Natural killer cell (primary cell): Measurements from ENCODE around the gene HABP2. TPM values are rescaled to one million over a fixed set of nuclear protein-coding genes. Genes with fewer than 3 reads are reported as not detected.

Source experiments
- ATAC-seq, 3 donors: fragments of 150-1000 bp in 2 of 3; fragments of 200-7000 bp in 1 of 3; cut with Tn5 transposase; 1 replicate in 1 of 3; 2 replicates in 2 of 3; pipeline ENCODE4 v1.10.0; 2021; ENCODE audit warnings: mild to moderate bottlenecking in 2 of 3, moderate library complexity in 2 of 3
- DNase-seq, 2 donors: peaks; one replicate each; pipeline versions ENCODE4 v3.0.0 to v3.0.0-alpha.2; 2013 to 2021; ENCODE audit warnings: mixed read lengths in 1 of 2
- H3K27ac ChIP-seq: one replicate; pipeline ENCODE4 v1.5.1; 2013; ENCODE audit warnings: mild to moderate bottlenecking, low read length
- H3K27me3 ChIP-seq: one replicate; pipeline ENCODE4 v1.6.1; 2013; ENCODE audit warnings: low read length; ENCODE audit not compliant: control insufficient read depth, insufficient read depth
- H3K36me3 ChIP-seq: one replicate; pipeline ENCODE4 v1.6.1; 2013; ENCODE audit warnings: low read length; ENCODE audit not compliant: control insufficient read depth, insufficient read depth
- H3K4me1 ChIP-seq: one replicate; pipeline ENCODE4 v1.6.1; 2013; ENCODE audit warnings: low read length; ENCODE audit not compliant: control insufficient read depth, insufficient read depth
- H3K4me3 ChIP-seq: one replicate; pipeline ENCODE4 v1.5.1; 2013; ENCODE audit warnings: low read length
- H3K9me3 ChIP-seq: one replicate; pipeline ENCODE4 v1.6.1; 2013; ENCODE audit warnings: low read length; ENCODE audit not compliant: control insufficient read depth, insufficient read depth
- H3K27ac Mint-ChIP-seq, 2 donors: one replicate each; pipeline ENCODE4 v1.8.0; 2022; ENCODE audit warnings: mild to moderate bottlenecking in 2 of 2, mixed read lengths in 2 of 2, moderate library complexity in 1 of 2
- H3K27me3 Mint-ChIP-seq, 2 donors: one replicate each; pipeline ENCODE4 v1.8.0; 2022; ENCODE audit warnings: low read depth in 2 of 2, mixed read lengths in 2 of 2
- H3K36me3 Mint-ChIP-seq: one replicate; pipeline ENCODE4 v1.8.0; 2022; ENCODE audit warnings: mixed read lengths
- H3K4me1 Mint-ChIP-seq, 2 donors: one replicate each; pipeline ENCODE4 v1.8.0; 2022; ENCODE audit warnings: mixed read lengths in 2 of 2
- H3K4me3 Mint-ChIP-seq: one replicate; pipeline ENCODE4 v1.8.0; 2022; ENCODE audit warnings: mild to moderate bottlenecking, moderate library complexity, mixed read lengths
- H3K9me3 Mint-ChIP-seq, 2 donors: one replicate each; pipeline ENCODE4 v1.8.0; 2022; ENCODE audit warnings: mixed read lengths in 2 of 2
- WGBS: methylation state at CpG from one replicate; pipeline ENCODE4 v1.1.7; 2013; ENCODE audit warnings: missing lambda C conversion rate; ENCODE audit not compliant: insufficient coverage; 5-methylcytosine and 5-hydroxymethylcytosine counted together
- intact Hi-C: fragments of 100-400 bp; cut with micrococcal nuclease; formaldehyde crosslinking; loops from one replicate; pipeline ENCODE4 v1.14.2; 2022
- total RNA-seq, 4 donors: library from RNA; stranded (reverse); fragments of 120-200 nt in 1 of 4; gene quantifications; one replicate each; pipeline versions ENCODE4 v1.2.3 to v1.2.4, GENCODE V29; 2013 to 2022
- TF ChIP-seq, protein P1 (sequence below): fragments of 200-600 bp; IDR thresholded peaks from one replicate; pipeline ENCODE4 v1.8.0; 2022; ENCODE audit warnings: antibody characterized with exemption

Gene HABP2
- total RNA-seq, 3 donors from 2014 or later (not counting 1 experiment from before 2014, with no cell fraction given): not detected

DNA sequence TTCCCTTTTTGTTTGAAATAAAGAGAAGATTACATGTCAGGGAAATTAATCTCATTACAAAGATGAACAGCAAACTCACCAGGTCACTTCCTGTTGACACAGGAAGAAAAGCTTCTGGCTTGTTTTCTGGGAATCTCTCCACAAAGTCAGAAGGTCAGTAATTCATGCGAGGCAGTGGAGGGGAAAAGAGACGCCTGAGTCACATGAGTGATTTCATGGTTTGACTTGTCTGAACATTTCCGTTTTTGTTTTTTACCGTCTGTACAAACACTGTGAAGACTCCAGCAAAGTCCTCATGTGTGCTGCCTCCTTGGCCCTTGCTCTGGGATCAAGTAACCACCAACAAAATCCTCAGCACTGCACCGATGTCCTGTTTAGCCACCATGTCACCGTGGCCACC, 2.5 kb upstream of the HABP2 start:
- no peaks in the 10 kb centered on the region for H3K4me1 ChIP-seq
- no peak overlapping the region for H3K4me3 ChIP-seq
- Mint-ChIP-seq H3K36me3 (no peaks in the 10 kb centered on the region), H3K4me3 (no peak overlapping the region), H3K9me3 (no peaks in the 10 kb centered on the region), H3K27ac (no peak overlapping the region), H3K27me3 (peaks cover 7 to 19% of the 10 kb centered on the region in 2 donors), H3K4me1 (no peaks in the 10 kb centered on the region)
- TF ChIP-seq, protein P1, sequence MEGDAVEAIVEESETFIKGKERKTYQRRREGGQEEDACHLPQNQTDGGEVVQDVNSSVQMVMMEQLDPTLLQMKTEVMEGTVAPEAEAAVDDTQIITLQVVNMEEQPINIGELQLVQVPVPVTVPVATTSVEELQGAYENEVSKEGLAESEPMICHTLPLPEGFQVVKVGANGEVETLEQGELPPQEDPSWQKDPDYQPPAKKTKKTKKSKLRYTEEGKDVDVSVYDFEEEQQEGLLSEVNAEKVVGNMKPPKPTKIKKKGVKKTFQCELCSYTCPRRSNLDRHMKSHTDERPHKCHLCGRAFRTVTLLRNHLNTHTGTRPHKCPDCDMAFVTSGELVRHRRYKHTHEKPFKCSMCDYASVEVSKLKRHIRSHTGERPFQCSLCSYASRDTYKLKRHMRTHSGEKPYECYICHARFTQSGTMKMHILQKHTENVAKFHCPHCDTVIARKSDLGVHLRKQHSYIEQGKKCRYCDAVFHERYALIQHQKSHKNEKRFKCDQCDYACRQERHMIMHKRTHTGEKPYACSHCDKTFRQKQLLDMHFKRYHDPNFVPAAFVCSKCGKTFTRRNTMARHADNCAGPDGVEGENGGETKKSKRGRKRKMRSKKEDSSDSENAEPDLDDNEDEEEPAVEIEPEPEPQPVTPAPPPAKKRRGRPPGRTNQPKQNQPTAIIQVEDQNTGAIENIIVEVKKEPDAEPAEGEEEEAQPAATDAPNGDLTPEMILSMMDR: no peak
- no peak for DNase-seq
- no peak overlapping the region for H3K27ac ChIP-seq
- intact Hi-C loops: no loop called here
- whole genome bisulfite sequencing: 72% methylated on average over 6 of the region's 6 CpGs
- no peak for ATAC-seq
- no peaks in the 10 kb centered on the region for H3K36me3 ChIP-seq
- H3K9me3 ChIP-seq: no peaks in the 10 kb centered on the region
- no peaks in the 10 kb centered on the region for H3K27me3 ChIP-seq

DNA sequence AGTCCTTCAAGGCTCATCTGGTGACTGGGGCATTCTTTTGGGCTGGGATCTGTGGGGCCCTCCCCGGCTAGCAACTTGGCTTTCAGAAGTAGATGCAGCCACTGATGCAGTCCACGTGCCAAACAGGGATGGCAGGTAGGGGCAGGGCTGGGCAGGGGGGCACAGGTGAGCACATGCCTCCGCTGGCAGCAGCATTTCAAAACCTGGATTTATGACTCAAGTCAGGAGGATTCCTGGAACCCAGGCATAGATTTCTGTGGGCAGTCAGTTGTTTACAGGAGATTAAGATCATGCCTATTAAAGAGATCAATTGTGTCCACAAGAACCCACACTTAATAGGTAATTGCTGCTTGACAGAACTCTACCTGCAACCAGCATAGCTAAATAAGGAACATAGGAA, 839 bp upstream of the HABP2 start:
- Histone ChIP-seq H3K36me3 (no peaks in the 10 kb centered on the region), H3K27me3 (no peaks in the 10 kb centered on the region), H3K4me1 (no peaks in the 10 kb centered on the region), H3K9me3 (no peaks in the 10 kb centered on the region), H3K4me3 (no peak overlapping the region), H3K27ac (no peak overlapping the region)
- Mint-ChIP-seq H3K4me3 (no peak overlapping the region), H3K9me3 (no peaks in the 10 kb centered on the region), H3K27ac (no peak overlapping the region), H3K27me3 (peaks cover 10 to 17% of the 10 kb centered on the region in 2 donors), H3K36me3 (no peaks in the 10 kb centered on the region), H3K4me1 (no peaks in the 10 kb centered on the region)
- no peak for DNase-seq
- TF ChIP-seq, protein P1: no peak
- intact Hi-C loops: no loop called here
- 88% methylated on average over 3 of the region's 3 CpGs for WGBS
- ATAC-seq: no peak

DNA sequence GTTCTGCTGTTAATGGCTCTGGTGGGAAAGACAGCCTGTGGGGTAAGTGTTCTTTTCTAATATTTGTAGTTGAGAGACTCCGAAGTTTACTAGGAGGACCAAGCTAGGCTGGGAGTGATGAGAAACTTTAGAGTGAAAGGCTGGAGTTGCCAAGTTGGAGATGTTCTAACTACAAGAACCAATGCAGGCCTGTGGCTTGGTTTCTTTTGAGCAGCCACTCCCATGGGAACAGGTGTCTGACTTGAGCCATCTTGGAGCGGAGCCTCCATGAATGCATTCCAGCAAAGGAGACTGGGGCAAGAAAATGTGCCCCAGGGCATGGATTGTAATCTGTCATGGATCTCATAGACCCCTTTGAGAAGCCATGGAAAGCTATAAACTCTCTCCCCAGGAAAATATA, 296 bp downstream of the HABP2 start:
- no peaks in the 10 kb centered on the region for H3K36me3 ChIP-seq
- H3K9me3 ChIP-seq: no peaks in the 10 kb centered on the region
- Mint-ChIP-seq H3K4me3 (no peak overlapping the region), H3K9me3 (no peaks in the 10 kb centered on the region), H3K4me1 (no peaks in the 10 kb centered on the region), H3K27me3 (peaks cover 14 to 19% of the 10 kb centered on the region in 2 donors), H3K36me3 (no peaks in the 10 kb centered on the region), H3K27ac (no peak overlapping the region)
- no peak for DNase-seq
- H3K4me3 ChIP-seq: no peak overlapping the region
- WGBS: 95% methylated on average over 2 of the region's 2 CpGs
- H3K4me1 ChIP-seq: no peaks in the 10 kb centered on the region
- TF ChIP-seq, protein P1: no peak
- intact Hi-C loops: no loop called here
- no peak for ATAC-seq
- H3K27me3 ChIP-seq: no peaks in the 10 kb centered on the region
- H3K27ac ChIP-seq: no peak overlapping the region

DNA sequence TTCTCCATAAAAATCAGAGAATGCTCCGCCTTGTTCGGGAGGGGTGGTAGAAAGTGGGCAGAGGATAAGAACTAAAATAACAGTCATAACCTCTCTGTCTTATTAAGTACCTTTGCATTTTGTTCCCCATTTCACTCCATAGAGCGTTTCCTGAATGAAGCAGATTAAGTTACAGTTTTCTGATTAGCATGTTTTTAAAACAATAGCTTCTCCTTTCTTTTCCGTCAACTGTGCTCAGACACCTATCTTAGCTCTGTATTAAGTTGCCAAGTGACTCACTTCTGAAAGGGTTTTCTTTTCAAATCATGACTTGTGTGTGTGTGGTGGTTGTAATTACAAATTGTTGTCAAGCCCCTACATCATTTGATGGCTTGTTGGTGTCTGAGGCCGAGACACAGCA, 1.4 kb downstream of the HABP2 start:
- TF ChIP-seq, protein P1: no peak
- Histone ChIP-seq H3K4me3 (no peak overlapping the region), H3K27ac (no peak overlapping the region), H3K27me3 (no peaks in the 10 kb centered on the region), H3K4me1 (no peaks in the 10 kb centered on the region), H3K36me3 (no peaks in the 10 kb centered on the region), H3K9me3 (no peaks in the 10 kb centered on the region)
- no peak overlapping the region for H3K4me3 Mint-ChIP-seq
- intact Hi-C loops: no loop called here
- H3K27ac Mint-ChIP-seq: no peak overlapping the region
- DNase-seq: no peak
- H3K36me3 Mint-ChIP-seq: no peaks in the 10 kb centered on the region
- WGBS: 80% methylated on average over 3 of the region's 5 CpGs
- H3K9me3 Mint-ChIP-seq: no peaks in the 10 kb centered on the region
- no peak for ATAC-seq
- peaks cover 15 to 19% of the 10 kb centered on the region in 2 donors for H3K27me3 Mint-ChIP-seq
- no peaks in the 10 kb centered on the region for H3K4me1 Mint-ChIP-seq
